H1 (cell line): Measurements from ENCODE around the gene MTCH1. TPM values are rescaled to one million over a fixed set of nuclear protein-coding genes. Genes with fewer than 3 reads are reported as not detected.
A peak's percentile ranks its signal among the peaks of the same experiment; 100 is the strongest.

ENCODE experiments used
- CTCF ChIA-PET: fragments of 300-600 bp; sonication (Branson Sonifier 250); formaldehyde crosslinking; loops from one replicate; lab custom pipeline; 2021; ENCODE audit not compliant: partially characterized antibody; lab: Charles Lee
- POLR2A ChIA-PET: fragments of 300-600 bp; sonication (Branson Sonifier 250); formaldehyde crosslinking; loops from one replicate; lab custom pipeline; 2021; ENCODE audit warnings: inconsistent platforms; ENCODE audit not compliant: partially characterized antibody; lab: Charles Lee
- DNase-seq, 2 experiments: peaks; one replicate each; pipeline versions ENCODE4 v3.0.0 to v3.0.0-alpha.2; 2010 to 2022; ENCODE audit warnings: low spot score in 2 of 2, low read depth in 1 of 2, mixed read lengths in 1 of 2
- FAIRE-seq: peaks from 2 replicates; lab custom pipeline; 2011; peaks lifted over from hg19 to GRCh38; lab: Jason Lieb, UNC
- H2AFZ ChIP-seq: 2 replicates; pipeline ENCODE4 v1.8.1; 2012; ENCODE audit warnings: low read length, inconsistent platforms
- H2AK5ac ChIP-seq: 2 replicates; pipeline ENCODE4 v1.6.1; 2013; ENCODE audit warnings: low read depth, low read length
- H2BK120ac ChIP-seq: replicated peaks from 2 replicates; pipeline ENCODE3; 2013; ENCODE audit warnings: low read depth, low read length, inconsistent platforms
- H2BK12ac ChIP-seq: 2 replicates; pipeline ENCODE4 v1.6.1; 2013; ENCODE audit warnings: low read depth, low read length
- H2BK15ac ChIP-seq: 2 replicates; pipeline ENCODE4 v1.6.1; 2013; ENCODE audit warnings: low read length
- H2BK20ac ChIP-seq: 2 replicates; pipeline ENCODE4 v1.6.1; 2013; ENCODE audit warnings: low read length
- H2BK5ac ChIP-seq: 2 replicates; pipeline ENCODE4 v1.6.1; 2013; ENCODE audit warnings: low read depth, low read length
- H3K14ac ChIP-seq: 2 replicates; pipeline ENCODE4 v1.6.1; 2013; ENCODE audit warnings: inconsistent platforms; ENCODE audit not compliant: insufficient read length
- H3K18ac ChIP-seq: 2 replicates; pipeline ENCODE4 v1.6.1; 2013; ENCODE audit warnings: low read length; ENCODE audit errors: extremely low read depth
- H3K23ac ChIP-seq: 2 replicates; pipeline ENCODE4 v1.6.1; 2013; ENCODE audit warnings: inconsistent platforms; ENCODE audit not compliant: insufficient read length
- H3K23me2 ChIP-seq: 2 replicates; pipeline ENCODE4 v1.6.1; 2013; ENCODE audit warnings: low read depth, low read length
- H3K27ac ChIP-seq: 2 replicates; pipeline ENCODE4 v1.6.1; 2011; ENCODE audit warnings: low read depth, low read length, inconsistent platforms
- H3K27me3 ChIP-seq, 4 experiments: replicated peaks in 1 of 4; 1 replicate in 1 of 4; 2 replicates in 3 of 4; pipeline versions ENCODE4 v1.6.1 to v1.8.1; 2011 to 2013; ENCODE audit warnings: low read length in 3 of 4, mild to moderate bottlenecking in 3 of 4, inconsistent platforms in 2 of 4, mixed read lengths in 2 of 4, moderate library complexity in 1 of 4; ENCODE audit not compliant: control insufficient read depth in 3 of 4, insufficient read depth in 3 of 4; ENCODE audit errors: extremely low read depth in 1 of 4
- H3K36me3 ChIP-seq, 4 experiments: 2 replicates each; pipeline versions ENCODE4 v1.6.1 to v1.8.1; 2011 to 2013; ENCODE audit warnings: mild to moderate bottlenecking in 4 of 4, low read length in 3 of 4, moderate library complexity in 2 of 4, control low read depth in 1 of 4, inconsistent platforms in 1 of 4; ENCODE audit not compliant: insufficient read depth in 4 of 4, control insufficient read depth in 2 of 4
- H3K4ac ChIP-seq: replicated peaks from 2 replicates; pipeline ENCODE3; 2013; ENCODE audit warnings: low read length, low read depth, mixed read lengths, inconsistent platforms; ENCODE audit not compliant: insufficient read length
- H3K4me1 ChIP-seq, 4 experiments: replicated peaks in 1 of 4; 1 replicate in 1 of 4; 2 replicates in 3 of 4; pipeline versions ENCODE4 v1.6.1 to v1.8.1; 2011 to 2013; ENCODE audit warnings: low read length in 3 of 4, inconsistent platforms in 2 of 4, mixed read lengths in 1 of 4; ENCODE audit not compliant: insufficient read depth in 4 of 4, control insufficient read depth in 3 of 4
- H3K4me2 ChIP-seq, 2 experiments: 2 replicates each; pipeline versions ENCODE4 v1.6.1 to v1.8.1; 2011 to 2013; ENCODE audit warnings: low read depth in 2 of 2, low read length in 2 of 2, control low read depth in 1 of 2, inconsistent platforms in 1 of 2, mild to moderate bottlenecking in 1 of 2; ENCODE audit not compliant: insufficient read depth in 1 of 2
- H3K4me3 ChIP-seq, 4 experiments: fragments of 200-600, 300-600 bp in 1 of 4; sonication (generic), shearing (Covaris generic), sonication (Bioruptor Twin) in 1 of 4; 2 replicates each; pipeline versions ENCODE4 v1.5.1 to v1.8.1; 2011 to 2016; ENCODE audit warnings: low read length in 4 of 4, low read depth in 3 of 4, control low read depth in 2 of 4, inconsistent platforms in 2 of 4, mild to moderate bottlenecking in 2 of 4, mixed read lengths in 1 of 4, moderate library complexity in 1 of 4; ENCODE audit not compliant: insufficient read depth in 2 of 4; ENCODE audit errors: extremely low read depth in 1 of 4
- H3K56ac ChIP-seq: replicated peaks from 2 replicates; pipeline ENCODE3; 2013; ENCODE audit warnings: low read depth, mild to moderate bottlenecking, mixed read lengths, low read length, inconsistent platforms; ENCODE audit not compliant: insufficient read length
- H3K79me1 ChIP-seq: 2 replicates; pipeline ENCODE4 v1.6.1; 2013; ENCODE audit warnings: low read depth, low read length, control low read depth
- H3K79me2 ChIP-seq, 2 experiments: 2 replicates each; pipeline versions ENCODE4 v1.6.1 to v1.8.1; 2012 to 2013; ENCODE audit warnings: low read length in 2 of 2, mild to moderate bottlenecking in 2 of 2, inconsistent platforms in 1 of 2; ENCODE audit not compliant: insufficient read depth in 2 of 2, control insufficient read depth in 1 of 2
- H3K9ac ChIP-seq, 4 experiments: replicated peaks in 1 of 4; 1 replicate in 1 of 4; 2 replicates in 3 of 4; pipeline versions ENCODE4 v1.6.1 to v1.8.1; 2011 to 2013; ENCODE audit warnings: low read depth in 3 of 4, low read length in 3 of 4, control low read depth in 2 of 4, mild to moderate bottlenecking in 2 of 4, moderate library complexity in 2 of 4, inconsistent platforms in 1 of 4; ENCODE audit errors: extremely low read depth in 1 of 4
- H3K9me3 ChIP-seq, 2 experiments: 2 replicates each; pipeline versions ENCODE4 v1.6.1 to v1.8.1; 2012 to 2013; ENCODE audit warnings: mild to moderate bottlenecking in 2 of 2, moderate library complexity in 2 of 2, control low read depth in 1 of 2, inconsistent platforms in 1 of 2, low read depth in 1 of 2, low read length in 1 of 2, mixed read lengths in 1 of 2; ENCODE audit not compliant: insufficient read depth in 2 of 2
- H4K20me1 ChIP-seq, 2 experiments: replicated peaks in 1 of 2; 2 replicates each; pipeline versions ENCODE3 to v1.8.1; 2011 to 2013; ENCODE audit warnings: inconsistent platforms in 2 of 2, low read length in 2 of 2, mild to moderate bottlenecking in 1 of 2; ENCODE audit not compliant: insufficient read depth in 2 of 2, control insufficient read depth in 1 of 2
- H4K5ac ChIP-seq: 2 replicates; pipeline ENCODE4 v1.6.1; 2013; ENCODE audit warnings: low read length, low read depth, mixed read lengths, inconsistent platforms; ENCODE audit not compliant: insufficient read length
- H4K8ac ChIP-seq: 2 replicates; pipeline ENCODE4 v1.8.0; 2013; ENCODE audit warnings: mild to moderate bottlenecking, moderate library complexity, low read length, inconsistent platforms; ENCODE audit not compliant: insufficient read depth; ENCODE audit errors: extremely low read depth
- H4K91ac ChIP-seq: replicated peaks from 2 replicates; pipeline ENCODE3; 2013; ENCODE audit warnings: low read length, mixed read lengths, inconsistent platforms; ENCODE audit not compliant: insufficient read length
- ATF2 ChIP-seq: IDR thresholded peaks from 2 replicates; pipeline ENCODE4 v1.6.1; 2012; ENCODE audit warnings: low read length, inconsistent platforms
- CREB1 ChIP-seq: IDR thresholded peaks from 2 replicates; pipeline ENCODE4 v1.6.1; 2012; ENCODE audit warnings: inconsistent platforms
- CTBP2 ChIP-seq: IDR thresholded peaks from 2 replicates; pipeline ENCODE4 v1.7.0; 2011; ENCODE audit warnings: borderline replicate concordance, mild to moderate bottlenecking, moderate library complexity, mixed read lengths, low read length; ENCODE audit not compliant: insufficient read depth, insufficient read length
- HDAC2 ChIP-seq, 2 experiments: fragments of 300-600 bp in 1 of 2; sonication (generic) in 1 of 2; IDR thresholded peaks; 2 replicates each; pipeline ENCODE4 v1.6.1; 2011 to 2012; ENCODE audit warnings: low read depth in 2 of 2, low read length in 2 of 2, mild to moderate bottlenecking in 2 of 2, moderate library complexity in 2 of 2, borderline replicate concordance in 1 of 2, inconsistent platforms in 1 of 2
- JUN ChIP-seq: IDR thresholded peaks from 2 replicates; pipeline ENCODE4 v1.6.1; 2011; ENCODE audit warnings: low read depth, mild to moderate bottlenecking, improper control_type of control experiment, low read length
- MAFK ChIP-seq: IDR thresholded peaks from 2 replicates; pipeline ENCODE4 v1.6.1; 2012; ENCODE audit warnings: low read depth, mild to moderate bottlenecking, improper control_type of control experiment, low read length
- NRF1 ChIP-seq: IDR thresholded peaks from 2 replicates; pipeline ENCODE4 v1.6.1; 2011; ENCODE audit warnings: mild to moderate bottlenecking, low read depth, low read length, improper control_type of control experiment
- RXRA ChIP-seq: IDR thresholded peaks from 2 replicates; pipeline ENCODE4 v1.6.1; 2011; ENCODE audit warnings: low read depth, mild to moderate bottlenecking, low read length, moderate library complexity; ENCODE audit not compliant: insufficient read depth
- SIRT6 ChIP-seq: IDR thresholded peaks from one replicate; pipeline ENCODE4 v1.7.1; 2012; ENCODE audit warnings: low read length, inconsistent platforms
- TBP ChIP-seq: IDR thresholded peaks from 2 replicates; pipeline ENCODE4 v1.6.1; 2011; ENCODE audit warnings: low read depth, low read length, improper control_type of control experiment
- WGBS, 2 experiments: shearing (Covaris generic) in 1 of 2; methylation state at CpG; one replicate each; pipeline versions ENCODE4 v1.1.6 to v1.1.7; 2013 to 2015; ENCODE audit warnings: low lambda C conversion rate in 2 of 2, mixed read lengths in 2 of 2, inconsistent platforms in 1 of 2, low coverage in 1 of 2, missing lambda C conversion rate in 1 of 2; ENCODE audit not compliant: insufficient replicate concordance in 2 of 2, insufficient coverage in 1 of 2, insufficient read length in 1 of 2; ENCODE audit errors: extremely low coverage in 1 of 2, missing lambda C conversion rate in 1 of 2; 5-methylcytosine and 5-hydroxymethylcytosine counted together
- polyA plus RNA-seq, 7 experiments: library from polyadenylated mRNA; depleted of rRNA in 3 of 7; stranded (reverse) in 5 of 7; unstranded in 2 of 7; fragments of >200 nt in 5 of 7; fragments of 200-250 nt in 2 of 7; gene quantifications; 1 replicate in 5 of 7; 2 replicates in 1 of 7; 4 replicates in 1 of 7; pipeline versions ENCODE4 v1.2.1 to v1.2.3, GENCODE V29; 2011 to 2013; ENCODE audit warnings: missing spikeins in 2 of 7, mixed read lengths in 2 of 7
- total RNA-seq: library from RNA; stranded (reverse); fragmentation: NEBNext Ultra II Directional; extraction: Animal tissue kit (Norgen Biotek cat#: 25700); gene quantifications from 2 replicates; pipeline ENCODE4 v1.2.1, GENCODE V29; 2021

Gene MTCH1
- total and polyA plus RNA-seq, 2 of the 8 experiments (the other 6 are each of a cell fraction or from before 2014, with no cell fraction given) = 169 to 214 TPM

GRCh38 chr6:37025621-37026466 is 39.8 kb upstream of the MTCH1 start:
- Histone ChIP-seq H3K18ac (no peak overlapping the region), H2BK12ac (no peak overlapping the region), H3K9me3 (peaks cover 0 to 8% of the 10 kb centered on the region in 2 experiments; a peak in 2 of 4 replicates), H3K4ac (no peak overlapping the region), H2AK5ac (no peak overlapping the region), H3K4me3 (no peak overlapping the region), H3K4me2 (no peak overlapping the region), H3K79me1 (no peaks in the 10 kb centered on the region), H3K27me3 (no peaks in the 10 kb centered on the region), H3K23ac (no peak overlapping the region), H3K4me1 (peaks cover 0 to 4% (median 1%) of the 10 kb centered on the region in 4 experiments; a peak in 4 of 7 replicates), H4K8ac (no peak overlapping the region), H4K91ac (no peak overlapping the region), H2BK120ac (no peak overlapping the region), H2BK20ac (no peak overlapping the region), H2BK5ac (0 out of 2 replicates have a peak overlapping the region, but pooled peaks have one; percentile 5), H2BK15ac (no peak overlapping the region), H4K5ac (no peak overlapping the region), H2AFZ (no peak overlapping the region), H4K20me1 (peaks cover 0 to 2% of the 10 kb centered on the region in 2 experiments), H3K23me2 (no peaks in the 10 kb centered on the region), H3K36me3 (no peaks in the 10 kb centered on the region), H3K9ac (no peak overlapping the region), H3K56ac (no peak overlapping the region), H3K79me2 (no peaks in the 10 kb centered on the region), H3K14ac (no peak overlapping the region), H3K27ac (no peak overlapping the region)
- WGBS, 2 experiments = 91% methylated on average over 23 of the region's 24 CpGs; no CpG with 5 or more reads in 1 of the 2 experiments
- DNase-seq (no peak), FAIRE-seq (no peak)
- CTCF ChIA-PET = interaction anchor here (0.6 to 28.1 kb wide), 11 partner anchors 6 to 261 kb away, joined by 3 to 866 read pairs (median 4); partner anchors contain the start of genes C6orf89 and PIM1
- POLR2A ChIA-PET = interaction anchor here (0.8 to 1.2 kb wide), 2 partner anchors 143 to 185 kb away, joined by 3 read pairs; no protein-coding TSS in a partner anchor
- TF ChIP-seq CREB1 = no peak
- no peak for TF ChIP-seq SIRT6
- TF ChIP-seq JUN = no peak
- no peak for TF ChIP-seq NRF1
- no peak for TF ChIP-seq MAFK
- no peak for TF ChIP-seq TBP
- no peak for TF ChIP-seq RXRA
- TF ChIP-seq HDAC2 (IDR thresholded peaks at IDR 0.05; ENCODE audit: borderline replicate concordance in 1 of 2, low read depth in 2 of 2, low read length in 2 of 2) = no peak
- no peak for TF ChIP-seq CTBP2
- TF ChIP-seq ATF2 = no peak
